OCI-LY1 (cell line): ENCODE results near the gene NELL2.

ENCODE experiments used
- CTCF ChIP-seq: fragments of 200-600 bp; sonication (generic), shearing (Covaris generic); IDR thresholded peaks from 2 replicates; pipeline ENCODE4 v1.5.1; 2017; ENCODE audit warnings: mild to moderate bottlenecking, antibody characterized with exemption, low read length, moderate library complexity, mixed read lengths
- EZH2 ChIP-seq: fragments of 200-600 bp; sonication (generic), shearing (Covaris generic); IDR thresholded peaks from 2 replicates; pipeline ENCODE4 v1.8.0; 2017; ENCODE audit warnings: borderline replicate concordance, mixed run types, mild to moderate bottlenecking, antibody characterized with exemption, low read length, moderate library complexity, mixed read lengths

- TF ChIP-seq CTCF (no peak), EZH2 (no peak)
These were observed 332.1 kb downstream of the NELL2 start for GRCh38 chr12:44544018-44544417.
